ENCODE results near the gene ADAMTS6.

ADAMTS6 gene

DNA sequence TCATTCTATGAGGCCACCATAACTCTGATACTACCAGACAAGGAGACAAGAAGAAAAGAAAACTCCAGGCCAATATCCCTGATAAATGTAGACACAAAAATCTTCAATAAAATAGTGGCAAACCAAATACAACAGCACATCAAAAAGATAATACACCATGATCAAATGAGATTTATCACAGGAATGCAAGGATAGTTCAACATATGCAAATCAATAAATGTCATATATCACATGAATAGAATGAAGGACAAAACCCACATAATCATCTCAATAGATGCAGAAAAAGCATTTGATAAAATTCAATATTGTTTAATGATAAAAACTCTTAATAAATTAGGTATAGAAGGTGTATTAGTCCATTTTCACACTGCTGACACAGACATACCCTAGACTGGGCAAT, 139.9 kb downstream of the ADAMTS6 start:
- TF ChIP-seq, protein P1, sequence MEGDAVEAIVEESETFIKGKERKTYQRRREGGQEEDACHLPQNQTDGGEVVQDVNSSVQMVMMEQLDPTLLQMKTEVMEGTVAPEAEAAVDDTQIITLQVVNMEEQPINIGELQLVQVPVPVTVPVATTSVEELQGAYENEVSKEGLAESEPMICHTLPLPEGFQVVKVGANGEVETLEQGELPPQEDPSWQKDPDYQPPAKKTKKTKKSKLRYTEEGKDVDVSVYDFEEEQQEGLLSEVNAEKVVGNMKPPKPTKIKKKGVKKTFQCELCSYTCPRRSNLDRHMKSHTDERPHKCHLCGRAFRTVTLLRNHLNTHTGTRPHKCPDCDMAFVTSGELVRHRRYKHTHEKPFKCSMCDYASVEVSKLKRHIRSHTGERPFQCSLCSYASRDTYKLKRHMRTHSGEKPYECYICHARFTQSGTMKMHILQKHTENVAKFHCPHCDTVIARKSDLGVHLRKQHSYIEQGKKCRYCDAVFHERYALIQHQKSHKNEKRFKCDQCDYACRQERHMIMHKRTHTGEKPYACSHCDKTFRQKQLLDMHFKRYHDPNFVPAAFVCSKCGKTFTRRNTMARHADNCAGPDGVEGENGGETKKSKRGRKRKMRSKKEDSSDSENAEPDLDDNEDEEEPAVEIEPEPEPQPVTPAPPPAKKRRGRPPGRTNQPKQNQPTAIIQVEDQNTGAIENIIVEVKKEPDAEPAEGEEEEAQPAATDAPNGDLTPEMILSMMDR (IDR thresholded peaks at IDR 0.05; ENCODE audit: insufficient read depth, low read length, poor library complexity, severe bottlenecking) = no peak
- no peak for TF ChIP-seq EZH2phosphoT487 (conservative IDR thresholded peaks at IDR 0.05; ENCODE audit: low read length)
- H4K20me1 ChIP-seq (ENCODE audit: low read depth, low read length) = no peaks in the 10 kb centered on the region
- no peaks in the 10 kb centered on the region for H3K27me3 ChIP-seq (ENCODE audit: low read length)

DNA sequence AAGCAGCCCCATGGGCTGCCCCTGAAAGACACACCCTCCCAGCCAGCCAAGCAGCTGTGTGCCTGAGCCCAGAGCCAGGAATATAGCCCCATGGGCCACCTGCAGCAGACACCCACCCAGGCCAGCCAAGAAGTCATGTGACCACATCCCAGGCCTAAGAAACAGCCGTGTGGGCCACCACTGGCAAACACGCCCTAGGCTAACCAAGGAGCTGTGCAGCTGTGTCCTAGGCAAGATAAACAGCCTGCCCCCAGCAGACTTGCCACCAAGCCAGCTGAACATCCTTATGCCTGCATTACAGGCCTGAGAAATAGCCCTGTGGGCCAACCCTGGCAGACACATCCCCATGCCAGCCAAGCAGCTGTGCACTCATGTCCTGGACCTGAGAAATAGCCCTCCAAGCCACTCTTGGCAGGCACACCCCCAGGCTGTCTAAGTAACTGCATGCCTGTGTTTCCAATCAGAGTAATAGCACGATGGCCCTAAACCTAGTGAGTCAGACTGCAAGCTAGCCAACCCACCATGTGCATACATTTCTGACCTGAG, 143.0 kb downstream of the ADAMTS6 start:
- H3K9me2 ChIP-seq (replicated peaks; ENCODE audit: insufficient read depth, low read length) = no peaks in the 10 kb centered on the region
- no peak overlapping the region for H2AFZ ChIP-seq (ENCODE audit: low read depth, low read length, severe bottlenecking)
- H3K4me3 ChIP-seq (ENCODE audit: insufficient read depth, low read length, poor library complexity, severe bottlenecking) = no peak overlapping the region
- H3K4me2 ChIP-seq (ENCODE audit: low read depth, low read length, poor library complexity, severe bottlenecking) = no peak overlapping the region
- TF ChIP-seq EZH2phosphoT487 (conservative IDR thresholded peaks at IDR 0.05; ENCODE audit: low read length) = no peak
- TF ChIP-seq, protein P1 (IDR thresholded peaks at IDR 0.05; ENCODE audit: insufficient read depth, low read length, poor library complexity, severe bottlenecking) = no peak
- no peaks in the 10 kb centered on the region for H4K20me1 ChIP-seq (ENCODE audit: low read depth, low read length)
- H3K9ac ChIP-seq (ENCODE audit: low read length) = no peak overlapping the region
- H3K79me2 ChIP-seq (ENCODE audit: insufficient read depth, low read length) = no peaks in the 10 kb centered on the region
- no peak overlapping the region for H3K27ac ChIP-seq (ENCODE audit: low read depth, low read length)
- H3K36me3 ChIP-seq (ENCODE audit: low read length) = 0 out of 2 replicates have a peak, but pooled peaks cover 6% of the 10 kb centered on the region
- H3F3A ChIP-seq (ENCODE audit: insufficient read depth) = no peaks in the 10 kb centered on the region
- H3K27me3 ChIP-seq (ENCODE audit: low read length) = no peaks in the 10 kb centered on the region
- H3K9me3 ChIP-seq (ENCODE audit: insufficient read depth, low read length) = peaks cover 4% of the 10 kb centered on the region; the same call in 1 of the 2 replicates

More for the DNA sequence above, 139.9 kb downstream of the ADAMTS6 start:
- no peak overlapping the region for H3K27ac ChIP-seq (ENCODE audit: low read depth, low read length)
- H3K79me2 ChIP-seq (ENCODE audit: insufficient read depth, low read length) = no peaks in the 10 kb centered on the region
- no peak overlapping the region for H3K4me2 ChIP-seq (ENCODE audit: low read depth, low read length, poor library complexity, severe bottlenecking)
- H3K4me3 ChIP-seq (ENCODE audit: insufficient read depth, low read length, poor library complexity, severe bottlenecking) = no peak overlapping the region
- no peak overlapping the region for H2AFZ ChIP-seq (ENCODE audit: low read depth, low read length, severe bottlenecking)
- no peaks in the 10 kb centered on the region for H3K9me2 ChIP-seq (replicated peaks; ENCODE audit: insufficient read depth, low read length)
- 0 out of 2 replicates have a peak, but pooled peaks cover 6% of the 10 kb centered on the region for H3K36me3 ChIP-seq (ENCODE audit: low read length)
- H3F3A ChIP-seq (ENCODE audit: insufficient read depth) = no peaks in the 10 kb centered on the region
- peaks cover 4% of the 10 kb centered on the region; the same call in 1 of the 2 replicates for H3K9me3 ChIP-seq (ENCODE audit: insufficient read depth, low read length)
- no peak overlapping the region for H3K9ac ChIP-seq (ENCODE audit: low read length)

DNA sequence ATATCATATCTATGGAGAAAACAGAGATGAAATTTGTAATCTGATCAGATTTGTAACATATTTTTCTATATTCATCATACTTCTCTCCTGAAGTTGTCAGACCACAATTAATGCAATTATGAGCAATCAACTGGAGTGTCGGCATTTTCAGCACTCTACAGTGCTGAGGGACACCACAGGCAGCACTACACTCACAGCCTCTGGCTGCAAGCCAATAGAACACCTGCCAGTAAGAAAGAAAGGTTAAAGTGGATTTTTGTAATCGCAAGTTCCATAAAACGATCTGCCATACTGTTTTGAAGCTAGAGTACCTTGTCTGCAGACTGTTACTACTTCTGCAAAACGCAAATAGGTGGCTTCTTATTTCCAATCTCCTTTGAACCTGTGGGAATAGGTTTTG, 147.6 kb downstream of the ADAMTS6 start:
- TF ChIP-seq, protein P1 (IDR thresholded peaks at IDR 0.05; ENCODE audit: insufficient read depth, low read length, poor library complexity, severe bottlenecking) = no peak
- TF ChIP-seq EZH2phosphoT487 (conservative IDR thresholded peaks at IDR 0.05; ENCODE audit: low read length) = no peak
- no peak overlapping the region for H2AFZ ChIP-seq (ENCODE audit: low read depth, low read length, severe bottlenecking)
- no peak overlapping the region for H3K9ac ChIP-seq (ENCODE audit: low read length)
- H3K9me3 ChIP-seq (ENCODE audit: insufficient read depth, low read length) = no peaks in the 10 kb centered on the region
- H3K4me2 ChIP-seq (ENCODE audit: low read depth, low read length, poor library complexity, severe bottlenecking) = no peak overlapping the region
- H3K27ac ChIP-seq (ENCODE audit: low read depth, low read length) = no peak overlapping the region
- H4K20me1 ChIP-seq (ENCODE audit: low read depth, low read length) = no peaks in the 10 kb centered on the region
- H3K4me3 ChIP-seq (ENCODE audit: insufficient read depth, low read length, poor library complexity, severe bottlenecking) = no peak overlapping the region
- H3K79me2 ChIP-seq (ENCODE audit: insufficient read depth, low read length) = no peaks in the 10 kb centered on the region
- no peaks in the 10 kb centered on the region for H3K36me3 ChIP-seq (ENCODE audit: low read length)
- no peaks in the 10 kb centered on the region for H3K9me2 ChIP-seq (replicated peaks; ENCODE audit: insufficient read depth, low read length)
- H3K27me3 ChIP-seq (ENCODE audit: low read length) = no peaks in the 10 kb centered on the region
- no peaks in the 10 kb centered on the region for H3F3A ChIP-seq (ENCODE audit: insufficient read depth)

All from SU-DHL-6 (cell line).